GM18511 (cell line): ENCODE results near the gene SLCO1A2.
"Not testable (repeated sequence)": the region's sequence is repeated elsewhere in the genome, so short reads cannot be mapped to it uniquely, and the experiment has no call there.

Source experiments
- ATAC-seq: cut with Tn5 transposase; IDR thresholded peaks from one replicate; pipeline ENCODE4 v1.9.1; 2021; ENCODE audit warnings: mild to moderate bottlenecking, moderate library complexity; ENCODE audit not compliant: unreplicated experiment

SLCO1A2 gene, protein sequence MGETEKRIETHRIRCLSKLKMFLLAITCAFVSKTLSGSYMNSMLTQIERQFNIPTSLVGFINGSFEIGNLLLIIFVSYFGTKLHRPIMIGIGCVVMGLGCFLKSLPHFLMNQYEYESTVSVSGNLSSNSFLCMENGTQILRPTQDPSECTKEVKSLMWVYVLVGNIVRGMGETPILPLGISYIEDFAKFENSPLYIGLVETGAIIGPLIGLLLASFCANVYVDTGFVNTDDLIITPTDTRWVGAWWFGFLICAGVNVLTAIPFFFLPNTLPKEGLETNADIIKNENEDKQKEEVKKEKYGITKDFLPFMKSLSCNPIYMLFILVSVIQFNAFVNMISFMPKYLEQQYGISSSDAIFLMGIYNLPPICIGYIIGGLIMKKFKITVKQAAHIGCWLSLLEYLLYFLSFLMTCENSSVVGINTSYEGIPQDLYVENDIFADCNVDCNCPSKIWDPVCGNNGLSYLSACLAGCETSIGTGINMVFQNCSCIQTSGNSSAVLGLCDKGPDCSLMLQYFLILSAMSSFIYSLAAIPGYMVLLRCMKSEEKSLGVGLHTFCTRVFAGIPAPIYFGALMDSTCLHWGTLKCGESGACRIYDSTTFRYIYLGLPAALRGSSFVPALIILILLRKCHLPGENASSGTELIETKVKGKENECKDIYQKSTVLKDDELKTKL

GRCh38 chr12:21334771-21335325 is at the start of gene SLCO1A2:
TSS of gene SLCO1A2 (minus strand) at chr12:21334917. CDS start at chr12:21334647, 270 bp downstream.
- no peak for ATAC-seq

DNA sequence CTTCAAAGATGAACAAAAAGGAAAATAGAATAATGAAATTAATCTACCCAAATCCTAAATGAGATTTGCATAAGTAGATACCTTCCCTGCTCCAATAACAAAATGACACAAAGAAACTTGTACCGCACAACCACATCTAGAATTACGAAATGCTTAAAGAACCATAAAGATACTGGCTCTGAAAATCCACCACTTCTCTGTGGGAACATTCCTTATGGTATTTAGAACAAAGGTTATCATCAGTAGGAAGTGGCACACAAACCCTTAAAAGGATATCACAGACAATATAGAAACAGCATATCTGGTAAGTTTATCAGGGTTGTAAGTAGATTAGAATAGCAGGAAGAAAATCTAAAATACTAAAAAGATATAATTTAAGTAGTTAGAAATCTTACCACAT is 49.5 kb upstream of the SLCO1A2 start:
- ATAC-seq: no peak

DNA sequence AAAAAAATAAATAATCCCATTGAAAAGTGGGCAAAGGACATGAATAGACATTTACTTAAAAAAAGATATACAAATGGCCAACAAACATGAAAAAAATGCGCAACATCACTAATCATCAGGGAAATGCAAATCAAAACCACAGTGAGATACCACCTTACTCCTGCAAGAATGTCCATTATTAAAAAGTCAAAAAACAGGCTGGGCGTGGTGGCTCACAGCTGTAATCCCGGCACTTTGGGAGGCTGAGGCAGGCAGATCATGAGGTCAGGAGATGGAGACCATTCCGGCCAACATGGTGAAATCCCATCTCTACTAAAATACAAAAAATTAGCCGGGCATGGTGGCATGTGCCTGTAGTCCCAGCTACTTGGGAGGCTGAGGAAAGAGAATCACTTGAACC is 46.6 kb upstream of the SLCO1A2 start:
- not testable (repeated sequence) for ATAC-seq

DNA sequence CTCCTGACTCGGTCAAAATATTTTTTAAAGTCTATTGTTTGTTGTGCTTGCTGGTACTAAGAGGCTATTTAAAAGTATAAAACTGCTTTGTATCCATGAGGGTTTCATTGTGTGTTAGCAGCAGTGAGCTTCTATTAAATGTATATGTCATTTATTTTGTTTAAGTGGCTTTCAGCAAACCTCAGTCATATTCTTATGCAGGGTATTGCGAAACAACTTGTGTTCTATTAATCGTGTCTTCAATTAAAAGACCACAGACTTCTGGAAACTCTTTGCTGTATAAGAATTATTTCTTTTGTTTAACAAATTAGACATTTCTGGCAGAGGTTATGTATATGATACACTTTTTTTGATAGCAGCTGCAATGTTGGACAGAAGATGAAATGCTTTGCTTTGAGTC is 44.5 kb upstream of the SLCO1A2 start:
- ATAC-seq: no peak

- no peak for ATAC-seq
Observed at GRCh38 chr12:21372602-21373001, 37.9 kb upstream of the SLCO1A2 start, which contains the start of gene IAPP. TSS of gene IAPP (plus strand) at chr12:21372902. CDS start at chr12:21373352, 450 bp downstream.

DNA sequence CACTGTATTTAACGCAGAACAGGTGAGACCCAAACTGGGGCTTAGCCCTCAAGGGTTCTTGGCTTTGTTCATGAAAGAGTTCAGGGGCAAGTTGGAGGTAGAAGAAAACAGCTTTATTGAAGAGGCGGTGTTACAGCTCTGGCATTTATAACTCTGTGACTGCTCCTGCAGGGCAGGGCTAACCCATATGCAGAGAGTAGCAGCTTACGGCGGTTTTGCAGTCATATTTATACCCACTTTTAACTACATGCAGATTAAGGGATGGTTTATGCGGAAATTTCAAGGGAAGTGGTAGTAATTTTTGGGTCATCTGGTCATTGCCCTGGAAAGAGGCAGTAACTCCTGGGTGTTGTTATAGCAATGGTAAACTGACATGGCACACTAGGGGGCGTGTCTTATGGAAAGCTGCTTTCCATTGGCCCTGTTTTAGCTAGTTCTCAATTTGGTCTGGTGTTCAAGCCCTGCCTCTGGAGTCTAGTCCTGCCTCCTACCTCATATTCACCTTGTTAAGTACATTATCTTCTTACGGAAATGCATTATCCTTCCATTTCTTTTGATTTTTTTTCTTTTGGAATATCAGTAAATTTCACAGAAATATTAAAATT is 36.2 kb upstream of the SLCO1A2 start:
- ATAC-seq: no peak

DNA sequence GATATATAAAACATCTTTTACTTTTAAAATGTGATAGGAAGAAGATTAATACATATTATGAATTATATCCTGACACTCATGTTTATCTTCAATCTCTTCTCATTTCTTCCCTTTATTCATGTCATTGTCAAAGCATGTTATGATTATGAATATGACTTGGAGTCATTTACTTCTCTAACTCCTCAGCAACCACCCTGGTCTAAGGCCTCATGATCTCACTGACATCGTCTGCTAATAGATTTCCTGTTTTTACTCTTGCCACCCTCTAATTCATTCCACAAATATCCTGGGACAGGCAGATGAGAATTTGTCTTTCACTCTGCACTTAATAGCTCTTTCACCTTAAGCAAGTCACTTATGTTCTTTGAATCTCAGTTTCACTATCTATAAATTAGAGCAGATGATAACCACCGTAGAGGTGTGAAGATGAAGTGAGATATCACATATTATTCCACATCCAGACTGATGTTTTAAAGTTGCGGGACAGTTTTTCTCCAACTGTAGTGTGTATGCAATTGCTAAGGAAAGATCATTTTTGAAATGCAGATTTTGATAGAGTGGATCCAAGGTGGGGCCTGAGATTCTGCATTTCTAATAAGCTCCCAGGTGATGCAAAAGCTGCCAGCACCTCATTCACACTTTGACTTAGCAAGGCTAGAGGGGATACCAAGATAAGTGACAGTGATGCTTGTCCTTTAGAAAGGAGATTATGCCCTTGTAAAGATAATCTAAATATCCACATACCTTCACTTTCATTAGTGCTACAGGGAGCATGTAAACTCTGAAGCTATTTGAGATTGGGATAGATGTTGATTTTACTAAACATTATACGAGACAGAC is 34.6 kb upstream of the SLCO1A2 start:
- no peak for ATAC-seq

- ATAC-seq: not testable (repeated sequence)
Observed at GRCh38 chr12:21360632-21361031, 25.9 kb upstream of the SLCO1A2 start.

- ATAC-seq: no peak
Observed at GRCh38 chr12:21354641-21355040, 19.9 kb upstream of the SLCO1A2 start.

- no peak for ATAC-seq
Observed at GRCh38 chr12:21353948-21354347, 19.2 kb upstream of the SLCO1A2 start.

- ATAC-seq: no peak
Observed at GRCh38 chr12:21353487-21353886, 18.8 kb upstream of the SLCO1A2 start.

GRCh38 chr12:21350975-21351374 is 16.3 kb upstream of the SLCO1A2 start:
- ATAC-seq: no peak

GRCh38 chr12:21346542-21347205 is 12.0 kb upstream of the SLCO1A2 start:
- ATAC-seq: no peak

DNA sequence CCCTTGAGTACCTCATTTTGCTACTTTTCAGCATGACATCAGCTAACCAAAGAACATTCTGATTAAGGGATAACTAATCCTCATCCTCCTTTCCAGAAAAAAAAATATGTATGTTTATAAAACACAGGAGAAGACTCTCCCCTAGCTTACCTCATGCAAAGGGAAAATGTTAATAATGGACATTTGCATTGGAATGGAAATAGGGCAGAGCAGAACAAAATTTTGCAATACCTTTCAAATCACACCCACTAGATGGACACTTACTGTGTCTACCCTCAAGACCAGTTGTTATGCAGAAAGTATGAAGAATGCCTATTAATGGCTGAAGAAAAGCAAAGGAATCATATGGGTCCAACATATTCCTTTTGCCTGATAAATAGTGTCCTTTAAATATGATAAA is 8.9 kb upstream of the SLCO1A2 start:
- no peak for ATAC-seq

DNA sequence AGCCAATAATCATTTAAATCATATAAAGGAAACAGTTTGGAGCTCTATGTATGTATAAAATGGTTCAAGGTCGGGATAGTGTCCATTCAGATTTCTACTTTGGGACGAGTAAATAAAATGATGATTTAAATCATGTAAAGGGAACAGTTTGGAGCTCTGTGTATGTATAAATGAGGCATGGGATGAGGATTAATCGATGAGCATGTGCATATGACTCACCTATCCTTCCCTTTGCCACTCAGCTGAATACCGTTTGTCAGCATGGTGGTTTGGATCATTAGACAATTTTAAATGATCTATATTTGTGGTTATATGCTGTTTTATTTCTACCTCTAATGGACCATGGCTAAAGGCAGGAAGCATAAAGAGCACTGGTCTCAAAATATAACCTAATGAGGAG is 7.1 kb upstream of the SLCO1A2 start:
- no peak for ATAC-seq

DNA sequence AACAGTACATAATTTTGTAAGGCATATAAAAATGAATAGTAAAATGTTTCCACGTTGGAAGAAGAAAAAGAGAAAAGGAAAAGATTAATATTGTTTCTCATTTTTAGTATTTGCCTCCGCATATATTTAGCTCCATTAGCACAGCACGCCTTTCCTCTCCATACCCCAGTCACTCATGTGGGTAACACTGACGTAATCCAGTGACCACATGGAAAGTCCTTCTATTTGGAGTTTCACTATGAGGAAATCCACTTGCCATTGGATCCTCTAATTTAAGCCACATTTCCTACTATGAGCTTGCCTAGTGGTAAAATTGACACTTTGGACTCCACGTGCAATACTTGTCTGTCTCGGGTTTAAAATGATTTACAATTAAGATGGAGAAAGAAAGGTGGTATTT is 5.7 kb upstream of the SLCO1A2 start:
- no peak for ATAC-seq

DNA sequence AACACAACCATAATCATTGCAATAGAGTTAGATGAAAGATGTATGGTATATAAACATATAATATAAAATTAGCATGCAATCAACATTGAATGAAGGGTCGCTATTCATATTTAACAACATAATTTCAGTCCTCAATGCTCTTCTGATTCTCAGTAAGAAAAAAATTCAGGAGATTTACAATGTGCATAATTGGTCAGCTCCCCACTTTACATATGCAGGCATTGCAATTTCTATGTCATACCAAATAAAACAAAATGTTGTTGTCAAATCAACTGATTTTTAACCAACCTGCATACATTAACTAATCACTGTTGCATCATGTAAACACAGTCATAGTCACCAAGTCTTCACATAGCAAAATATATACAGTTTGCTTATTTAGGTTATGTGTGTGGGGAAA is 5.2 kb upstream of the SLCO1A2 start:
- no peak for ATAC-seq

DNA sequence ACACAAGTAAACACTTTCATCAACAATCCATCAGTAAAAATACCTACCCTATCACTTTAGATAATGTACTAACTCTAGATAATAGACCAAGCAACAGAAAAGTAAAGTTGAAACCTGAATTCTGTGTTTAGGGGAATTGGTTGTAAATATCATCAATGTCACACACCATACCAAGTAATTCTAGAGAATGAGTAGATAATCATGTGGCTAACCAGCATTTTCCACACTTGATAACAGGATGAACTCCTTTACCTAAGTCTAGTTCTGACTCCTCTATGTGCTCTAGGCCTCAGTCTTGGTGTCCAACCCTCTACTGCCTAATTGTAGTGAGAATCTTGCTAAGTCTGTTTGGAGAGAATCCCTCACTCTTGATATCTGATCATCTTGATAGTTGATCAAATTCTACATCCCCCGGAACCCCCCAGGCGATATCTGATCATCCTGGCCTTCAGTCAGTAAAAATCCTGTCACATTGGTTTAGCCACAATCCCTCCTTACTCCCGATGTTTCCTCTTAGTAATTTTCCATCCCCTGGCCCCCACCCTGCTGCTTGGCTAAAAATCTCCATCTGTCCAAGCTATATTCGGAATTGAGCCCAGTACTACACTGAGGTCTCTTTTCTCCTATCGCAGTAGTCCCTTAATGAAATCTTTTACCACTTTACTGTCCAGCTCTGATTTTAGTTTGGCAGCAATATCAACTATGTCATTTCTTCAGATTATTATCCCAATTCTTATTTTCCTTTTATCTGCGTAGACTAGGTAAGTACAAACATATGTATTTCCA is 3.4 kb upstream of the SLCO1A2 start:
- no peak for ATAC-seq

DNA sequence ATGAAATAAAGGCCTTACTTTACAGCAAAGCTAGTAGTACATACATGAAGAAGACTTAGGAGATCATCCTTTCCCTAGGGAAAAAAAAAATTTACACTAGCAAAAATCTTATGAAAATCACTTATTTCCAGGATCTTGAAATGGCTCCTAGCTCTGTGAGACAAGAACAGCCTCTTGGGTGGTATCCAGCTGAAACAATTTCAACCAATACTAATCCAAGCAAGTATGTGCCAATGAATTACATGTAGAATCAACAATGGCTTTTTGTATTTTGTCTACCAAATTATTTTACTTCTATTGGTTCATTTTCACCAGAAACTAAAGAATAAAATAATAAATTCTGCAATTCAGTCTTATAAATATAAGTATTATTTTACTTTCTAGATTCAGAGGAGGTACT is 2.7 kb upstream of the SLCO1A2 start:
- no peak for ATAC-seq
